C1 segment of cervical spinal cord (tissue), 14 donors: Measurements from ENCODE around the gene C16orf89.
"Not testable (repeated sequence)": the region's sequence is repeated elsewhere in the genome, so short reads cannot be mapped to it uniquely, and the experiment has no call there.

ENCODE experiments used
- DNase-seq, 14 donors: peaks; one replicate each; lab custom pipeline; 2025; lab: John Stamatoyannopoulos, UW

The C16orf89 gene

DNA sequence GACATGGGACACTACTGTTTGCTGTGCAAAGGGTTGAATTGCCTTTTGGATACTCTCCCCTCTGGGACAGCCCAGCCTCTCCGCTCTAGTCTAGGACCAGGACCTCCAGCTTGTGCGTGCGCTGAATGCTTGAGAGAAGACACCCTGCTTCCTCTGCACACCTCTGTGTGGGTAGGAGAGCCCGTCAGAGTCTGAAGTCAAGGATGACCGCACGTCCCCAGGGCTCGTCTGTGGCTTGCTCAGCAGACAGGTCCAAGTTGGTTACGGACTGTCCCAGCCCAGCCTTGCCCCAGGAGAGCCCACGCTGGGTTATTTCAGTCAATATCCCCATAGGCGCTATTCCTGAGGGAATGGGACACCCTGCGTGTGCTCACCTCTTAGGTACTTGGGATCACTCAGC, 3.7 kb downstream of the C16orf89 start:
- no peak for DNase-seq

- no peak for DNase-seq
These were observed 5.6 kb downstream of the C16orf89 start for GRCh38 chr16:5060073-5060641.

GRCh38 chr16:5059386-5060072, 6.2 kb downstream of the C16orf89 start:
- no peak for DNase-seq

DNA sequence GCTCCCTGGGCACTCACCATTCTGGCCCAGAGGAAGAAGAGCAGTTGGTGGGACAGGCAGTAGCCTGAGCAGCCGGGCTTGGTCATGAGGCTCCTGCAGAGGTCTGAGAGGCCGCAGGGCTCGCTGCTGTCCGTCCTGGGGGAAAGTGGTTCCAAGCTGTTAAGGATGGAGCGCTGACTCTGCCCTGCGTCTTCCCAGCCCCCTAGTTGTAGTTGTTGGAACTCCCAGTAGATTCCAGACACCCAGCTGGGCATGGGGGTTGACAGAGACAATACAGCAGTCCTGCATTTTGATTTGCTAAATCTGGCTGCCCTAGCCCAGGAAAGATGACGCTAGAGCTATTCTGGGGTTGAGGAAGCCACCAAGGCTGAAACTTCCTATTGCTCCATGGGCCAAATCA, 7.3 kb downstream of the C16orf89 start:
- peak in 2 of 14 donors; percentile 5 to 44 for DNase-seq

DNA sequence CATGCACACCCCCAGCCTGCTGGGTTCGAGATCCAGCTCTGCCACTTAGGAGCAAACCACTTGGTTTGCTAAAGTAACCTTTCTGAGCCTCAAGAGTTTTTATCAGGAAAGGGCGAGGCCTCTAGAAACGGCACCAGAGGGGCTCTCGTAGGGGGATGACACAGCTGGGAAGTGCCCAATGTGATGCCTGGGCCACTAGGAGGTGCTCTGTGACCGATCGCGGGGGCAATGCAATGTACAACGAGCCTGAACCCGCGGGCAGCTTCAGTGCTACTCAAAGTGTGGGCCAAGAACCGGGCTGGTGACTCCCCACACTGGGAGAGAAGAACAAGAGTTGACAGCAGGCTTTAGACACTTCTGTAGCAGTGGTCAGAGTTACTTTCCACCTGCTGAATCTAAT, 9.4 kb downstream of the C16orf89 start:
- no peak for DNase-seq

DNA sequence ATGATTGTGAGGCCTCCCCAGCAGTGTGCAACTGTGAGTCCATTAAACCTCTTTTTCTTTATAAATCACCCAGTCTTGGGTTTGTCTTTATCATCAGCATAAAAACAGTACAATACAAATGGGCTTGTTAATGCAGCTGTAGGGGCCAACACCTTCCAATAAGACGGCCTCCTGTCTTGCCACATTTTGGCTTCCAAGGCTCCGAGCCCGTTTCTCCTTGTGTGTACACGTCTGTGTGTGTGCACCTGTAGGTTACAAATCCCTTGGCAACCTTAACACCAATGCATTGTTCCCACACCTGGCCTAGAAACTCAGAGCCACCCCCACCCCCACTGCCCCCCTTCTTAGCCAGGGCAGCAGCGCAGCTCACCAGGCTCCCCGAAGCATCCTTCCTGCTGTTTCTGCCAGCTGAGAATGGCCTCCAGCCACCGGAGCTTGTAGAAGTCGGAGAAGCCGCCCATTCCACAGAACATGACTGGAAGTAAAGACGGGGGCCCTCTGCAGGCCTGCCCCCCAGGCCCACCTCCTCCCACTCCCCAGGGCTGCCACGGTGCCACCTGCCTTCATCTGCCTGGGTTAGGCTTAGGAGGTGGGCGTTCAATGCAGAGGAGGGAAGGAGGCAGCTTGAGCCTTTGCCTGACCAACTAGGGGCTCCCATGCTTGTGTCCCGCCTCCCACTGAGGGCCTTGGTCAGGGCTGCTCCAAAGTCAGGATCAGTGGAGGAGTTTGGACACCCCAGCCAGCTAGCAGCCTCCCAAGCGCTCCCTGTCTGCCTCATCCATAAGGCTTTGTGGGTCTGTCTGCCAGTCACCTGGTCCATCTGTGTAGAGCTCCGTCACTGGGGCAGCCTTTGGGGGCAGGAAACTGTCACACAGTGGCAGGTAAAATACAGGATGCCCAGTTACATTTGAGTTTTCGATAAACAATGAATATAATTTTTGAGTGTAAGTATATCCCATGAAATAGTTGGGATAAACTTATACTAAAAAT, 10.6 kb downstream of the C16orf89 start:
- no peak for DNase-seq

DNA sequence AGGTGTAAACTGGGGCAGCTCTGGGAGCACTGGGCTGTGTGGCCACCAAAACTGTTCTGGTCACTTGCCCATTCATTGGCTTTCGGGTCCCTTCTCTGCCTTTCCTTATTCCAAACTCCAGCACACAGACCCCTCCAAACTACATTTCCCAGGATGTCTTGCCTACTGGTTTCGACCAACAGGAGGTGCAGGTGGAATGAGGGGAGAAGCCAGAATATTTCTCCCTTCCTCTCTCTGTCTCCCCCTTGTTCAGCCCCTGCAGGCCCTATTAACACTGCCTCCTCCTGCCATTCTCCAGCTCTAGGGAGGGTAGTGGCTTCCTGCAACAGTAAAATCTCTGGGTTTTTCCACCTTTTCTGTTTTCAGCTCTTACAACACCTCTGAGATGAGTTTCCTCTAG, 18.8 kb downstream of the C16orf89 start:
- DNase-seq, result no peak

DNA sequence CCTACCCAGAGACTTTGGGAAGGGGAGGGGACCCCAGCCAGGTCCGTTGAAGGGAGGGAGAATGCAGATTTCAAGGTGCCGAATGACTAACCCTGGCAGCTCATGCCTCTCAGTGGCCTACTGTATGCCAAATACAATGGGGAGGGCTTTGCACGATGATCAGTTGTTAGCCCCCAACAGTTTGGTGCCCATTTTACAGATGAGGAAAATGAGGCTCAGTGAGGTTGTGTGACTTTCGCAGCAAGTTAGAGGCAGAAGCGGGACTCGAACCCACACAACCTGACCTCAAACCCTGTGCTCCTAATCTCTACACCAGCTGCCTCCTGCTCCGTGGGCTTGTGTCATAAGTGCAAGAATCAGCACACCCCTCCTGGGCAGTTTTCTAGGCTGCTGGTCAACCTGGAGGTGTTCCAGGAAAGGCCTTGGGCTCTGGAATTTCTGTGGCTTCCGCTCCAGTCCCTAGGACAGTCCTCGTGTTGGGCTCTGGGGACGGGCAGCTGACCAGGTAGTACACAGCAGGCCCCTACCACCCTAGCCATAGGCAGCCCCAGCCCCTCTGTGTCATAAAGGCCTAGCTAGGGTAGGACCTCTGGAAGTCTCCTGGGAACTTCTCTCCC, 20.1 kb downstream of the C16orf89 start:
- DNase-seq, result no peak

- DNase-seq, result not testable (repeated sequence)
These were observed 21.2 kb downstream of the C16orf89 start for GRCh38 chr16:5044581-5044980.

DNA sequence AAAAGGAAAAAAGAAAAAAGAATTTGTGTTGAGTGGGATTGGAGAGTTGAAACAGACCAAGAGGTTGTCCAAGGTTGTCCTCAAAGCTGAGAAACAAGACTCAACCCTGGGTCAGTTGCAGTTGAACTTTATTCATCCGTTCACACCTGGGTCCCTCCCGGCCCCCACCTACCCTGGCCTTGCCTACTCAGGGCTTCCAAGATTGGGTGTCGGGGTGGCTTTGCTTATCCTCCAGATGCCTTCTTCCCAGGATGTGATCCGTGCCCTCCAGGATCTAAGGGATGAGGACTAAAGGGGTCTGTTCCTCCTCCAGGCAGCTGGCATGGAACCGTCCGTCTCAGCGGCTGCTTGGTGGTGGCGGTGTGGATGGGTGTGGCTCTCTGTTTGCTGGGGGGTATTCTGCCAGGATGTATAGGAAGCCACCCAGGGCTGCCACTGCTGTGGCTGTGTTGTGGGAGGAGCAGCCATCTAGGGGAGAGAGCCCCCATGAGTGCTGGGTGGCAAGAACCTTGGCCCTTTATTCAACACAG, 21.7 kb downstream of the C16orf89 start:
- no peak for DNase-seq

- DNase-seq, result no peak
These were observed 23.1 kb downstream of the C16orf89 start for GRCh38 chr16:5042574-5043171.

DNA sequence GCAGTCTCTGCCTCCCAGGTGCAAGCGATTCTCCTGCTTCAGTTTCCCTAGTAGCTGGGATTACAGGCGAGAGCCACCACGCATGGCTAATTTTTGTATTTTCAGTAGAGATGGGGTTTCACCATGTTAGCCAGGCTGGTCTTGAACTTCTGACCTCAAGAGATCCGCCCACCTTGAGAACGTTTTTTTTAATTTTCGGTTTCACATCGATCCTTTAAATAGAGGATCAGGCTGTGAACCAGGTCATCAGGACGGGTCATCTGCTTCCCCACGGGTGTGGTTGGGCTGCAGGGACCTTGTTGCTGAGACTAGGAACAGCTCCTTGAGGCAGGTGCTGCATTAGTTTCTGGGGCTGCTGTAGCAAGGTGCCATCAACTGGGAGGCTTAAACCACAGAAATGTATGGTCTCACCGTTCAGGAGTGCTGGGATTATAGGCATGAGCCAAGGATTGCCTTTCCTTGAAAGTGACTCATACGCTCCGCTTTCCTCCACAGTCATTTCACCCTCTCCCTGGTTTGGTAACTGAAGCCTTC, 24.1 kb downstream of the C16orf89 start:
- DNase-seq, result no peak

DNA sequence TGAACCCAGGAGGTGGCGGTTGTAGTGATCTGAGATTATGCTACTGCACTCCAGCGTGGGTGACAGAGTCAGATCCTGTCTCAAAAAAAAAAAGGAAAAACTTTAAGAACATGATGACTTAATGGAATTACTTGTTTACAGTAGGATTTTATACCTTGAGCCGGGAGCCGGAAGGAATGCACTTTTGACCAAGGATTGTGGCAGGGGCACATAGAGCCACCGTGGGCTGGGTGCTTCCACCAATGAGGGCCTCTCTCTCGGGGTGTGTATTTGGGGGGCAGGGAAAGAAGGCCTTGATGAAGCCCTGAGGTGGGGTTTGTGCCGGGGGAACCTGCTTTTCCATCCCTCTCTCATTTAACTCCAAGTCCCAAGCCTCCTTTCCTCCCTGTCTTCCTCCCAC, 25.3 kb downstream of the C16orf89 start:
- no peak for DNase-seq

- DNase-seq, result no peak
These were observed 29.3 kb downstream of the C16orf89 start for GRCh38 chr16:5036228-5037156.

DNA sequence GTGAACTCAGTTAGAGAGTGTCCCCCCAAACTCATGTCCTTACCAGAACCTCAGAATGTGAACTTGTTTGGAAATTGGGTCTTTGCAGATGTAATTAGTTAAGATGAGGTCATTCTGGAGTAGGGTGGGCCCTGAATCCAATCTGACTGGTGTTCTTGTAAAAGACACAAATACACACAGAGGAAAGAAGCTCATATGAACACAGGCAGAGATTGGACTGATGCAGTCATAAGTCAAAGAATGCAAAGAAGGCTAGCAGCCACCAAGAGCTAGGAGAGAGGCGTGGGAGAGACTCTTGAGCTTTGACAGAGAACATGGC, 29.9 kb downstream of the C16orf89 start:
- no peak for DNase-seq

DNA sequence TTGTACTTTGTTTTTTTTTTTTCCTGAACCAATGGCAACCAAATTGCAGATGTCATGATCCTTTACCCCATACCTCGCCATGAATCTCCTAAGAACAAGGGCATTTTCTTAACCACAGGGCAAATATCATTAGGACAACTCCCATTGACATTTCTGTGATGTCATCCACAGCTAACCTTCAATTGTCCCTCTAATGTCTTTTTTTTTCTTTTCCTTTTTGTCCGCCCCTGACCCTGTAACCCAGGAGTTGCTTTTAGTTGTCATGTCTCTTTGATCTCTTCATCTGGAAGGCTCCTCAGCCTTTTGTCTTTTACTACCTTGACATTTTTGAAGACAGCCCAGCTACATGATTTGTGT, 31.6 kb downstream of the C16orf89 start:
- no peak for DNase-seq

GRCh38 chr16:5033256-5034166, 32.2 kb downstream of the C16orf89 start, which contains the start of gene NAGPA:
TSS of gene NAGPA (minus strand) at chr16:5033935. CDS start at chr16:5033914, 21 bp downstream.
- peak; percentile 42 to 87 (median 78) for DNase-seq

- DNase-seq, result no peak
These were observed 33.0 kb downstream of the C16orf89 start for GRCh38 chr16:5032748-5033167.

GRCh38 chr16:5031601-5032000, 34.2 kb downstream of the C16orf89 start:
- no peak for DNase-seq
